Fibroblast of lung (primary cell): ENCODE measurements around the gene FSTL3. TPM values are rescaled to one million over a fixed set of nuclear protein-coding genes. Genes with fewer than 3 reads are reported as not detected.

ENCODE experiments used
- DNase-seq, 2 donors: peaks; one replicate each; pipeline versions ENCODE4 v3.0.0 to v3.0.0-alpha.2; 2010; ENCODE audit warnings: low read depth in 2 of 2
- H2AFZ ChIP-seq: 2 replicates; pipeline ENCODE4 v1.5.1; 2012; ENCODE audit warnings: low read length, control low read depth, inconsistent platforms
- H3K27ac ChIP-seq: 2 replicates; pipeline ENCODE4 v1.5.1; 2011; ENCODE audit warnings: low read length, control low read depth; ENCODE audit not compliant: insufficient read depth
- H3K27me3 ChIP-seq: 2 replicates; pipeline ENCODE4 v1.5.1; 2011; ENCODE audit warnings: mild to moderate bottlenecking, low read length; ENCODE audit not compliant: control insufficient read depth, insufficient read depth
- H3K36me3 ChIP-seq: 2 replicates; pipeline ENCODE4 v1.5.1; 2011; ENCODE audit warnings: low read length; ENCODE audit not compliant: control insufficient read depth, insufficient read depth
- H3K4me1 ChIP-seq: 2 replicates; pipeline ENCODE4 v1.5.1; 2011; ENCODE audit warnings: low read length; ENCODE audit not compliant: control insufficient read depth, insufficient read depth; ENCODE audit errors: extremely low read depth
- H3K4me2 ChIP-seq: 2 replicates; pipeline ENCODE4 v1.5.1; 2011; ENCODE audit warnings: low read length, control low read depth; ENCODE audit not compliant: insufficient read depth; ENCODE audit errors: extremely low read depth
- H3K4me3 ChIP-seq, 4 experiments: fragments of 200-600 bp in 1 of 4; sonication (generic) in 1 of 4; replicated peaks in 1 of 4; 2 replicates each; pipeline ENCODE4 v1.5.1; 2011 to 2016; ENCODE audit warnings: low read length in 4 of 4, low read depth in 3 of 4, mild to moderate bottlenecking in 3 of 4, control low read depth in 2 of 4, inconsistent platforms in 1 of 4, mixed read lengths in 1 of 4; ENCODE audit not compliant: insufficient read depth in 1 of 4; ENCODE audit errors: control extremely low read depth in 1 of 4
- H3K79me2 ChIP-seq: 2 replicates; pipeline ENCODE4 v1.5.1; 2012; ENCODE audit warnings: mild to moderate bottlenecking, low read length, inconsistent platforms; ENCODE audit not compliant: control insufficient read depth, insufficient read depth
- H3K9ac ChIP-seq: 2 replicates; pipeline ENCODE4 v1.5.1; 2011; ENCODE audit warnings: mild to moderate bottlenecking, low read length, control low read depth; ENCODE audit not compliant: insufficient read depth
- H3K9me3 ChIP-seq: 2 replicates; pipeline ENCODE4 v1.5.1; 2012; ENCODE audit warnings: low read depth, low read length; ENCODE audit not compliant: control insufficient read depth, insufficient read depth
- H4K20me1 ChIP-seq: 2 replicates; pipeline ENCODE4 v1.5.1; 2011; ENCODE audit warnings: low read length; ENCODE audit not compliant: control insufficient read depth, insufficient read depth; ENCODE audit errors: extremely low read depth
- EZH2 ChIP-seq: IDR thresholded peaks from 2 replicates; pipeline ENCODE4 v1.5.1; 2012; ENCODE audit warnings: low read length, control low read depth, mild to moderate bottlenecking; ENCODE audit errors: missing control alignments
- polyA plus RNA-seq, 2 donors: library from polyadenylated mRNA; depleted of rRNA in 1 of 2; stranded (reverse) in 1 of 2; unstranded in 1 of 2; fragments of >200 nt; gene quantifications; 2 replicates each; pipeline ENCODE4 v1.2.1, GENCODE V29; 2011 to 2012; ENCODE audit warnings: missing spikeins in 1 of 2
- total RNA-seq: library from RNA; depleted of rRNA; stranded (reverse); fragments of >200 nt; gene quantifications from 2 replicates; pipeline ENCODE4 v1.2.1, GENCODE V29; 2014
- TF ChIP-seq, protein P1 (sequence below), 2 donors: IDR thresholded peaks in 1 of 2; conservative IDR thresholded peaks in 1 of 2; 1 replicate in 1 of 2; 2 replicates in 1 of 2; pipeline ENCODE4 v1.5.1; 2011 to 2012; ENCODE audit warnings: low read length in 2 of 2, control low read depth in 1 of 2, inconsistent platforms in 1 of 2, low read depth in 1 of 2, mild to moderate bottlenecking in 1 of 2

The FSTL3 gene
- total and polyA plus RNA-seq, 2 donors (not counting 1 experiment from before 2014, with no cell fraction given) = 18.6 to 26.8 TPM

DNA sequence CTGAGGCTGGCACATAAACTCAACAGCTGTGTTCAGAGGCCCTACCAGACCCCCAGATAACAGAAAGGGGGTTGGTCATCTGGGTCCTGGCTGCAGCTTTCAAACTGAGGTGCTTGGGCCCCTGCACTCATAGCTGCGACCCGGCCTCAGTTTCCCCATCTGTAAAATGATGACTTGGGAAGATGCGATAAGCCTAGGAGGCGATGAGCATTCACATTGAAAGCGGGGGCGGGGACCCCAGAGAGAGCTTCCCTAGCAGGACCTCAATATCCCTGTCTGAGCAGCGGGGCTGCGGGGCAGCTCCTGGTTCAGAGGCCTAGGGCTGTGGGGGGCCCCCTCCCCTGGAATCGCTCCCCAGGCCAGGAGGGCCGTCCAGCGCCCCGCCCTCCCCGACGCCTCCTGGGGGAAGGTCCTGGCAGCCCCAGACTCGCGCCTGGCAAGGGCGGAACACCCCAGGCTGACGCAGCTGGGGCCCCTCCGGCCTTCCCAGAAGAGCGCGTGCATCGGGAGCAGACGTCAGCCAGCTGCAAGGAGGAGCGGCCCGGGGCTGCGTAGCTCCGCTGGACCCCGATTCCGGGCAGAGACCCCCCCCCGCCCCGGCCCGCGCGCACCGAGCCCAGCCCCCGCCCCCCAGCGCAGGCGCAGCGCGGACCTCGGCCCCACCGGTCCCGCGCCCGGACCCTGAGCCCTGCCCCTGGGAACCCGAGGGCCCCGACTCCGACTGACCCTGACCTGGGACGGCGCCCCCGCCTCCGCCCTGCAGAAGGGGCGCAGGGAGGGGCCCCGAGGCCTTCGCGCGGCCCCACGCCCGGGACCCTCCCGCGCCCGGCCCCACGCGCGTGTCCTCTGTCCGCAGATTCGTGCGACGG is 3.5 kb downstream of the FSTL3 start:
- peaks cover 2% of the 10 kb centered on the region for H3K79me2 ChIP-seq
- H3K27ac ChIP-seq = peak overlapping the region; percentile 91
- peaks cover 17% of the 10 kb centered on the region for H3K4me1 ChIP-seq
- H2AFZ ChIP-seq = no peak overlapping the region
- peak overlapping the region; percentile 97 for H3K9ac ChIP-seq
- no peaks in the 10 kb centered on the region for H4K20me1 ChIP-seq
- TF ChIP-seq, protein P1, sequence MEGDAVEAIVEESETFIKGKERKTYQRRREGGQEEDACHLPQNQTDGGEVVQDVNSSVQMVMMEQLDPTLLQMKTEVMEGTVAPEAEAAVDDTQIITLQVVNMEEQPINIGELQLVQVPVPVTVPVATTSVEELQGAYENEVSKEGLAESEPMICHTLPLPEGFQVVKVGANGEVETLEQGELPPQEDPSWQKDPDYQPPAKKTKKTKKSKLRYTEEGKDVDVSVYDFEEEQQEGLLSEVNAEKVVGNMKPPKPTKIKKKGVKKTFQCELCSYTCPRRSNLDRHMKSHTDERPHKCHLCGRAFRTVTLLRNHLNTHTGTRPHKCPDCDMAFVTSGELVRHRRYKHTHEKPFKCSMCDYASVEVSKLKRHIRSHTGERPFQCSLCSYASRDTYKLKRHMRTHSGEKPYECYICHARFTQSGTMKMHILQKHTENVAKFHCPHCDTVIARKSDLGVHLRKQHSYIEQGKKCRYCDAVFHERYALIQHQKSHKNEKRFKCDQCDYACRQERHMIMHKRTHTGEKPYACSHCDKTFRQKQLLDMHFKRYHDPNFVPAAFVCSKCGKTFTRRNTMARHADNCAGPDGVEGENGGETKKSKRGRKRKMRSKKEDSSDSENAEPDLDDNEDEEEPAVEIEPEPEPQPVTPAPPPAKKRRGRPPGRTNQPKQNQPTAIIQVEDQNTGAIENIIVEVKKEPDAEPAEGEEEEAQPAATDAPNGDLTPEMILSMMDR (conservative IDR thresholded peaks at IDR 0.05 in 1 of 2, IDR thresholded peaks at IDR 0.05 in 1 of 2; ENCODE audit: low read depth in 1 of 2, low read length in 2 of 2) = no peak
- TF ChIP-seq EZH2 = no peak
- no peaks in the 10 kb centered on the region for H3K27me3 ChIP-seq
- peak overlapping the region; percentile 78 for H3K4me2 ChIP-seq
- peak overlapping the region; percentile 42 to 73 (median 56) for H3K4me3 ChIP-seq
- H3K36me3 ChIP-seq = no peaks in the 10 kb centered on the region
- no peaks in the 10 kb centered on the region for H3K9me3 ChIP-seq
- peak; percentile 84 to 90 for DNase-seq

DNA sequence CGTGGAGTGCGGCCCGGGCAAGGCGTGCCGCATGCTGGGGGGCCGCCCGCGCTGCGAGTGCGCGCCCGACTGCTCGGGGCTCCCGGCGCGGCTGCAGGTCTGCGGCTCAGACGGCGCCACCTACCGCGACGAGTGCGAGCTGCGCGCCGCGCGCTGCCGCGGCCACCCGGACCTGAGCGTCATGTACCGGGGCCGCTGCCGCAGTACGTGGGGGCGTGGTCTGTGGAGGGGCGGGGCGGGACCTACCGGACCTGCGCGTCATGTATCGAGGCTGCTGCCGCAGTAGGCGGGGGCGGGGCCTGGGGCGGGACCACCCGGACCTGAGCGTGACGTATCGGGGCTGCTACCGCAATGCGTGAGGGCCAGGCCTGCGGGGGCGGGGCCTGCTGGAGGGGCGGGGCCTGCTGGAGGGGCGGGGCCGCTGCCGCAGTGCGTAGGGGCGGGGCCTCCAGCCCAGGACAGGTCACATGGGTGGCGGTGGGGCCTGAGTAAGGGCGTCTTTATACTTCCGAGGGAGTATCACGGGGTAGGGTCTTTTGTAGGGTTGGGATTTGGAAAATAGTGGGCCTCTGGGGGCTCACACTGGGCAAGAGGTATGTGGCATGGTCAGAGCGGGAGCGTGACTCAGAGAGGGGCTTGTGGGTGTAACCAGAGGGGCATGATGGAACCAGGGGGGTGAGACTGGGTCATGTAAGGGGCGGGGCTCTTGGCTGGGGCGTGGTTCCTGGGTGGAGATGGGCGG is 4.3 kb downstream of the FSTL3 start:
- Histone ChIP-seq H3K9ac (peak overlapping the region; percentile 97), H3K79me2 (peaks cover 2% of the 10 kb centered on the region), H3K4me2 (peak overlapping the region; percentile 87), H3K4me1 (peaks cover 17% of the 10 kb centered on the region), H3K9me3 (no peaks in the 10 kb centered on the region), H3K4me3 (peak overlapping the region; percentile 43 to 73 (median 63)), H2AFZ (peak overlapping the region; percentile 77), H3K27me3 (no peaks in the 10 kb centered on the region), H3K27ac (peak overlapping the region; percentile 91), H4K20me1 (no peaks in the 10 kb centered on the region), H3K36me3 (no peaks in the 10 kb centered on the region)
- TF ChIP-seq EZH2 = no peak
- TF ChIP-seq, protein P1 (conservative IDR thresholded peaks at IDR 0.05 in 1 of 2, IDR thresholded peaks at IDR 0.05 in 1 of 2; ENCODE audit: low read depth in 1 of 2, low read length in 2 of 2) = peak in 1 of 2 donors; percentile 20
- peak; percentile 96 to 99 for DNase-seq
